A549 (cell line): Measurements from ENCODE around the gene VPS72. TPM values are rescaled to one million over a fixed set of nuclear protein-coding genes. Genes with fewer than 3 reads are reported as not detected.
A peak's percentile ranks its signal among the peaks of the same experiment; 100 is the strongest.

Experiments used
- BCL3 ChIP-seq: fragments of >200 bp; sonication (Bioruptor Twin); formaldehyde crosslinking; IDR thresholded peaks from 3 replicates; pipeline ENCODE4 v1.6.1; 2016
- CHD2 ChIP-seq: fragments of 150-350 bp; IDR thresholded peaks from 2 replicates; pipeline ENCODE4 v1.6.1; 2014; ENCODE audit warnings: low read length; ENCODE audit not compliant: partially characterized antibody
- EHF ChIP-seq: fragments of 250-450 bp; sonication (Bioruptor Pico); IDR thresholded peaks from 2 replicates; pipeline ENCODE4 v1.5.0; 2020; ENCODE audit warnings: mild to moderate bottlenecking
- ESRRA ChIP-seq: fragments of 150-350 bp; IDR thresholded peaks from 2 replicates; pipeline ENCODE4 v1.6.1; 2014; ENCODE audit warnings: mild to moderate bottlenecking, low read length, borderline replicate concordance
- FOSL2 ChIP-seq, 2 experiments: fragments of 450-650 bp in 1 of 2; fragments of >200 bp in 1 of 2; sonication (Bioruptor Twin) in 1 of 2; formaldehyde crosslinking; IDR thresholded peaks; 2 replicates each; pipeline versions ENCODE4 v1.5.0 to v1.6.1; 2016 to 2020; ENCODE audit warnings: mild to moderate bottlenecking in 1 of 2, moderate library complexity in 1 of 2
- HEYL ChIP-seq: fragments of 250-450 bp; sonication (Bioruptor Pico); IDR thresholded peaks from 2 replicates; pipeline ENCODE4 v1.8.0; 2021; ENCODE audit warnings: mild to moderate bottlenecking, moderate library complexity
- HOXA7 ChIP-seq: fragments of 250-450 bp; sonication (Bioruptor Pico); IDR thresholded peaks from 2 replicates; pipeline ENCODE4 v1.5.0; 2020; ENCODE audit warnings: mild to moderate bottlenecking, moderate library complexity
- HOXB5 ChIP-seq: fragments of 250-450 bp; sonication (Bioruptor Pico); IDR thresholded peaks from 2 replicates; pipeline ENCODE4 v1.5.0; 2020; ENCODE audit warnings: mild to moderate bottlenecking, moderate library complexity
- JUN ChIP-seq, 2 experiments: fragments of >200 bp; sonication (Bioruptor Twin); formaldehyde crosslinking; IDR thresholded peaks; 2 replicates in 1 of 2; 3 replicates in 1 of 2; pipeline ENCODE4 v1.6.1; 2016 to 2017
- NFE2L2 ChIP-seq: fragments of 150-350 bp; conservative IDR thresholded peaks from 2 replicates; pipeline ENCODE4 v1.6.1; 2014; ENCODE audit warnings: low read length
- NPAS2 ChIP-seq: fragments of 250-450 bp; sonication (Bioruptor Pico); IDR thresholded peaks from 2 replicates; pipeline ENCODE4 v1.8.0; 2022; ENCODE audit warnings: mild to moderate bottlenecking, moderate library complexity, borderline replicate concordance
- NR3C1 ChIP-seq: fragments of >200 bp; sonication (Bioruptor Twin); formaldehyde crosslinking; IDR thresholded peaks from 3 replicates; pipeline ENCODE4 v1.6.1; 2017
- PHF8 ChIP-seq: fragments of 200-600 bp; sonication (generic); IDR thresholded peaks from 2 replicates; pipeline ENCODE4 v1.6.1; 2016; ENCODE audit warnings: low read depth, mild to moderate bottlenecking, antibody characterized with exemption, moderate library complexity, borderline replicate concordance
- ZNF302 ChIP-seq: fragments of 250-450 bp; sonication (Bioruptor Pico); IDR thresholded peaks from 2 replicates; pipeline ENCODE4 v1.9.0; 2021; ENCODE audit warnings: inconsistent platforms, mild to moderate bottlenecking, moderate library complexity
- polyA plus RNA-seq, 4 experiments: library from polyadenylated mRNA; depleted of rRNA in 3 of 4; stranded (reverse); fragments of >200 nt; fragmentation: RNase III in 1 of 4; extraction: RNeasy Plus Mini Kit Qiagen cat#74134 plus additional on column Dnase treatment in 1 of 4; gene quantifications; 2 replicates in 3 of 4; 3 replicates in 1 of 4; pipeline ENCODE4 v1.2.3, GENCODE V29; 2011 to 2017
- TF ChIP-seq, protein P1 (sequence below): fragments of 150-350 bp; IDR thresholded peaks from 2 replicates; pipeline ENCODE4 v1.6.1; 2014; ENCODE audit warnings: low read depth, mild to moderate bottlenecking, low read length
- TF ChIP-seq, protein P2 (sequence below): IDR thresholded peaks from 2 replicates; pipeline ENCODE4 v1.6.1; 2012
- TF ChIP-seq, protein P3 (sequence below): IDR thresholded peaks from 2 replicates; pipeline ENCODE4 v1.6.1; 2012; ENCODE audit warnings: low read depth, borderline replicate concordance
- TF ChIP-seq, protein P4 (sequence below): fragments of 200-600 bp; sonication (generic); IDR thresholded peaks from 2 replicates; pipeline ENCODE4 v1.6.1; 2016; ENCODE audit warnings: antibody characterized with exemption, mild to moderate bottlenecking, moderate library complexity
- TF ChIP-seq, protein P5 (sequence below): fragments of >200 bp; sonication (Bioruptor Twin); formaldehyde crosslinking; IDR thresholded peaks from 3 replicates; pipeline ENCODE4 v1.5.1; 2016
- TF ChIP-seq, protein P6 (sequence below): IDR thresholded peaks from 2 replicates; pipeline ENCODE4 v1.6.1; 2012

The VPS72 gene
- polyA plus RNA-seq, 2 of the 4 experiments (the other 2 are of a cell fraction), result 50.8 to 81.2 TPM

- TF ChIP-seq, protein P1, sequence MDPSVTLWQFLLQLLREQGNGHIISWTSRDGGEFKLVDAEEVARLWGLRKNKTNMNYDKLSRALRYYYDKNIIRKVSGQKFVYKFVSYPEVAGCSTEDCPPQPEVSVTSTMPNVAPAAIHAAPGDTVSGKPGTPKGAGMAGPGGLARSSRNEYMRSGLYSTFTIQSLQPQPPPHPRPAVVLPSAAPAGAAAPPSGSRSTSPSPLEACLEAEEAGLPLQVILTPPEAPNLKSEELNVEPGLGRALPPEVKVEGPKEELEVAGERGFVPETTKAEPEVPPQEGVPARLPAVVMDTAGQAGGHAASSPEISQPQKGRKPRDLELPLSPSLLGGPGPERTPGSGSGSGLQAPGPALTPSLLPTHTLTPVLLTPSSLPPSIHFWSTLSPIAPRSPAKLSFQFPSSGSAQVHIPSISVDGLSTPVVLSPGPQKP, result no peak
- TF ChIP-seq CHD2 (no peak), NFE2L2 (no peak), FOSL2 (IDR thresholded peaks at IDR 0.05) (no peak), FOSL2 (CRISPR knock-in tag; IDR thresholded peaks at IDR 0.05) (no peak), NPAS2 (CRISPR knock-in tag) (no peak), EHF (CRISPR knock-in tag) (no peak), ZNF302 (no peak), HOXA7 (CRISPR knock-in tag) (no peak), NR3C1 (no peak), PHF8 (peak; percentile 79), HEYL (CRISPR knock-in tag) (no peak), ESRRA (no peak), JUN (IDR thresholded peaks at IDR 0.05) (peak in 1 of 2 experiments; percentile 78; a peak in 3 of 5 replicates), HOXB5 (no peak), BCL3 (0 out of 3 replicates have a peak, but pooled peaks have one; percentile 44)
- TF ChIP-seq, protein P2, sequence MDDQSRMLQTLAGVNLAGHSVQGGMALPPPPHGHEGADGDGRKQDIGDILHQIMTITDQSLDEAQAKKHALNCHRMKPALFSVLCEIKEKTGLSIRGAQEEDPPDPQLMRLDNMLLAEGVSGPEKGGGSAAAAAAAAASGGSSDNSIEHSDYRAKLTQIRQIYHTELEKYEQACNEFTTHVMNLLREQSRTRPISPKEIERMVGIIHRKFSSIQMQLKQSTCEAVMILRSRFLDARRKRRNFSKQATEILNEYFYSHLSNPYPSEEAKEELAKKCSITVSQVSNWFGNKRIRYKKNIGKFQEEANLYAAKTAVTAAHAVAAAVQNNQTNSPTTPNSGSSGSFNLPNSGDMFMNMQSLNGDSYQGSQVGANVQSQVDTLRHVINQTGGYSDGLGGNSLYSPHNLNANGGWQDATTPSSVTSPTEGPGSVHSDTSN, result no peak
- TF ChIP-seq, protein P3, sequence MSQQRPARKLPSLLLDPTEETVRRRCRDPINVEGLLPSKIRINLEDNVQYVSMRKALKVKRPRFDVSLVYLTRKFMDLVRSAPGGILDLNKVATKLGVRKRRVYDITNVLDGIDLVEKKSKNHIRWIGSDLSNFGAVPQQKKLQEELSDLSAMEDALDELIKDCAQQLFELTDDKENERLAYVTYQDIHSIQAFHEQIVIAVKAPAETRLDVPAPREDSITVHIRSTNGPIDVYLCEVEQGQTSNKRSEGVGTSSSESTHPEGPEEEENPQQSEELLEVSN, result peak; percentile 72
- TF ChIP-seq, protein P4, sequence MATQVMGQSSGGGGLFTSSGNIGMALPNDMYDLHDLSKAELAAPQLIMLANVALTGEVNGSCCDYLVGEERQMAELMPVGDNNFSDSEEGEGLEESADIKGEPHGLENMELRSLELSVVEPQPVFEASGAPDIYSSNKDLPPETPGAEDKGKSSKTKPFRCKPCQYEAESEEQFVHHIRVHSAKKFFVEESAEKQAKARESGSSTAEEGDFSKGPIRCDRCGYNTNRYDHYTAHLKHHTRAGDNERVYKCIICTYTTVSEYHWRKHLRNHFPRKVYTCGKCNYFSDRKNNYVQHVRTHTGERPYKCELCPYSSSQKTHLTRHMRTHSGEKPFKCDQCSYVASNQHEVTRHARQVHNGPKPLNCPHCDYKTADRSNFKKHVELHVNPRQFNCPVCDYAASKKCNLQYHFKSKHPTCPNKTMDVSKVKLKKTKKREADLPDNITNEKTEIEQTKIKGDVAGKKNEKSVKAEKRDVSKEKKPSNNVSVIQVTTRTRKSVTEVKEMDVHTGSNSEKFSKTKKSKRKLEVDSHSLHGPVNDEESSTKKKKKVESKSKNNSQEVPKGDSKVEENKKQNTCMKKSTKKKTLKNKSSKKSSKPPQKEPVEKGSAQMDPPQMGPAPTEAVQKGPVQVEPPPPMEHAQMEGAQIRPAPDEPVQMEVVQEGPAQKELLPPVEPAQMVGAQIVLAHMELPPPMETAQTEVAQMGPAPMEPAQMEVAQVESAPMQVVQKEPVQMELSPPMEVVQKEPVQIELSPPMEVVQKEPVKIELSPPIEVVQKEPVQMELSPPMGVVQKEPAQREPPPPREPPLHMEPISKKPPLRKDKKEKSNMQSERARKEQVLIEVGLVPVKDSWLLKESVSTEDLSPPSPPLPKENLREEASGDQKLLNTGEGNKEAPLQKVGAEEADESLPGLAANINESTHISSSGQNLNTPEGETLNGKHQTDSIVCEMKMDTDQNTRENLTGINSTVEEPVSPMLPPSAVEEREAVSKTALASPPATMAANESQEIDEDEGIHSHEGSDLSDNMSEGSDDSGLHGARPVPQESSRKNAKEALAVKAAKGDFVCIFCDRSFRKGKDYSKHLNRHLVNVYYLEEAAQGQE, result no peak
- TF ChIP-seq, protein P5, sequence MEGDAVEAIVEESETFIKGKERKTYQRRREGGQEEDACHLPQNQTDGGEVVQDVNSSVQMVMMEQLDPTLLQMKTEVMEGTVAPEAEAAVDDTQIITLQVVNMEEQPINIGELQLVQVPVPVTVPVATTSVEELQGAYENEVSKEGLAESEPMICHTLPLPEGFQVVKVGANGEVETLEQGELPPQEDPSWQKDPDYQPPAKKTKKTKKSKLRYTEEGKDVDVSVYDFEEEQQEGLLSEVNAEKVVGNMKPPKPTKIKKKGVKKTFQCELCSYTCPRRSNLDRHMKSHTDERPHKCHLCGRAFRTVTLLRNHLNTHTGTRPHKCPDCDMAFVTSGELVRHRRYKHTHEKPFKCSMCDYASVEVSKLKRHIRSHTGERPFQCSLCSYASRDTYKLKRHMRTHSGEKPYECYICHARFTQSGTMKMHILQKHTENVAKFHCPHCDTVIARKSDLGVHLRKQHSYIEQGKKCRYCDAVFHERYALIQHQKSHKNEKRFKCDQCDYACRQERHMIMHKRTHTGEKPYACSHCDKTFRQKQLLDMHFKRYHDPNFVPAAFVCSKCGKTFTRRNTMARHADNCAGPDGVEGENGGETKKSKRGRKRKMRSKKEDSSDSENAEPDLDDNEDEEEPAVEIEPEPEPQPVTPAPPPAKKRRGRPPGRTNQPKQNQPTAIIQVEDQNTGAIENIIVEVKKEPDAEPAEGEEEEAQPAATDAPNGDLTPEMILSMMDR, result no peak
- TF ChIP-seq, protein P6, sequence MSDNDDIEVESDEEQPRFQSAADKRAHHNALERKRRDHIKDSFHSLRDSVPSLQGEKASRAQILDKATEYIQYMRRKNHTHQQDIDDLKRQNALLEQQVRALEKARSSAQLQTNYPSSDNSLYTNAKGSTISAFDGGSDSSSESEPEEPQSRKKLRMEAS, result peak; percentile 88
Measured at GRCh38 chr1:151198254-151199127, 8.5 kb upstream of the VPS72 start, which contains the start of gene PIP5K1A (continued).
